ENCODE measurements around the gene FGF14. TPM values are rescaled to one million over a fixed set of nuclear protein-coding genes. Genes with fewer than 3 reads are reported as not detected.

FGF14 gene
- total and polyA plus RNA-seq, 2 donors from 2014 or later = 0.47 to 3.3 TPM

- intact Hi-C loops (cut with DNase I) = no loop called here
- Histone ChIP-seq H3K36me3 (ENCODE audit: control insufficient read depth in 2 of 3, insufficient read depth in 3 of 3, low read length in 3 of 3) (no peaks in the 10 kb centered on the region), H3K9me3 (ENCODE audit: control insufficient read depth in 2 of 3, insufficient read depth in 1 of 3, low read length in 3 of 3) (no peaks in the 10 kb centered on the region), H3K4me1 (ENCODE audit: control insufficient read depth in 2 of 3, insufficient read depth in 2 of 3, low read depth in 1 of 3, low read length in 3 of 3) (no peaks in the 10 kb centered on the region), H3K4me3 (ENCODE audit: low read length in 3 of 3) (no peak overlapping the region), H3K27ac (ENCODE audit: low read depth in 2 of 2, low read length in 2 of 2) (no peak overlapping the region), H3K27me3 (ENCODE audit: control insufficient read depth, insufficient read depth, low read length) (no peaks in the 10 kb centered on the region), H3K9ac (ENCODE audit: low read length in 3 of 3) (no peak overlapping the region)
- no peak for TF ChIP-seq CTCF (IDR thresholded peaks at IDR 0.05; ENCODE audit: borderline replicate concordance, extremely low read depth, insufficient read depth)
- DNase-seq = no peak
- no peak for FAIRE-seq
Measured at GRCh38 chr13:102231479-102231878, 170.4 kb downstream of the FGF14 start.

GRCh38 chr13:102227741-102228140 lies 174.1 kb downstream of the FGF14 start:
- Histone ChIP-seq H3K27ac (ENCODE audit: low read depth in 2 of 2, low read length in 2 of 2) (no peak overlapping the region), H3K27me3 (ENCODE audit: control insufficient read depth, insufficient read depth, low read length) (no peaks in the 10 kb centered on the region), H3K9ac (ENCODE audit: low read length in 3 of 3) (no peak overlapping the region), H3K4me3 (ENCODE audit: low read length in 3 of 3) (no peak overlapping the region), H3K36me3 (ENCODE audit: control insufficient read depth in 2 of 3, insufficient read depth in 3 of 3, low read length in 3 of 3) (no peaks in the 10 kb centered on the region), H3K9me3 (ENCODE audit: control insufficient read depth in 2 of 3, insufficient read depth in 1 of 3, low read length in 3 of 3) (no peaks in the 10 kb centered on the region), H3K4me1 (ENCODE audit: control insufficient read depth in 2 of 3, insufficient read depth in 2 of 3, low read depth in 1 of 3, low read length in 3 of 3) (no peaks in the 10 kb centered on the region)
- no peak for TF ChIP-seq CTCF (IDR thresholded peaks at IDR 0.05; ENCODE audit: borderline replicate concordance, extremely low read depth, insufficient read depth)
- no peak for FAIRE-seq
- no peak for DNase-seq
- intact Hi-C loops (cut with DNase I) = no loop called here

- no peak for FAIRE-seq
- Histone ChIP-seq H3K9me3 (ENCODE audit: control insufficient read depth in 2 of 3, insufficient read depth in 1 of 3, low read length in 3 of 3) (no peaks in the 10 kb centered on the region), H3K36me3 (ENCODE audit: control insufficient read depth in 2 of 3, insufficient read depth in 3 of 3, low read length in 3 of 3) (no peaks in the 10 kb centered on the region), H3K27me3 (ENCODE audit: control insufficient read depth, insufficient read depth, low read length) (no peaks in the 10 kb centered on the region), H3K27ac (ENCODE audit: low read depth in 2 of 2, low read length in 2 of 2) (no peak overlapping the region), H3K4me1 (ENCODE audit: control insufficient read depth in 2 of 3, insufficient read depth in 2 of 3, low read depth in 1 of 3, low read length in 3 of 3) (no peaks in the 10 kb centered on the region), H3K4me3 (ENCODE audit: low read length in 3 of 3) (no peak overlapping the region), H3K9ac (ENCODE audit: low read length in 3 of 3) (no peak overlapping the region)
- intact Hi-C loops (cut with DNase I) = no loop called here
- DNase-seq = no peak
- TF ChIP-seq CTCF (IDR thresholded peaks at IDR 0.05; ENCODE audit: borderline replicate concordance, extremely low read depth, insufficient read depth) = no peak
Measured at GRCh38 chr13:102226591-102226990, 175.3 kb downstream of the FGF14 start.

- no peaks in the 10 kb centered on the region for H3K4me1 ChIP-seq (ENCODE audit: control insufficient read depth in 2 of 3, insufficient read depth in 2 of 3, low read depth in 1 of 3, low read length in 3 of 3)
- no peak for FAIRE-seq
- H3K4me3 ChIP-seq (ENCODE audit: low read length in 3 of 3) = no peak overlapping the region
- intact Hi-C loops (cut with DNase I) = no loop called here
- no peaks in the 10 kb centered on the region for H3K9me3 ChIP-seq (ENCODE audit: control insufficient read depth in 2 of 3, insufficient read depth in 1 of 3, low read length in 3 of 3)
- H3K27ac ChIP-seq (ENCODE audit: low read depth in 2 of 2, low read length in 2 of 2) = no peak overlapping the region
- no peak for TF ChIP-seq CTCF (IDR thresholded peaks at IDR 0.05; ENCODE audit: borderline replicate concordance, extremely low read depth, insufficient read depth)
- H3K27me3 ChIP-seq (ENCODE audit: control insufficient read depth, insufficient read depth, low read length) = no peaks in the 10 kb centered on the region
- no peak overlapping the region for H3K9ac ChIP-seq (ENCODE audit: low read length in 3 of 3)
- no peak for DNase-seq
- H3K36me3 ChIP-seq (ENCODE audit: control insufficient read depth in 2 of 3, insufficient read depth in 3 of 3, low read length in 3 of 3) = no peaks in the 10 kb centered on the region
Measured at GRCh38 chr13:102225892-102226291, 176.0 kb downstream of the FGF14 start.

Measured in kidney (tissue), 14 donors.